GM19455 (cell line): ENCODE data around the gene KDM4B.
"Not testable (repeated sequence)": the region's sequence is repeated elsewhere in the genome, so short reads cannot be mapped to it uniquely, and the experiment has no call there.

Source experiments
- ATAC-seq: cut with Tn5 transposase; IDR thresholded peaks from one replicate; pipeline ENCODE4 v1.9.1; 2021; ENCODE audit not compliant: unreplicated experiment

Gene KDM4B

GRCh38 chr19:4967738-4968461, 1.0 kb upstream of the KDM4B start:
- ATAC-seq: no peak

- ATAC-seq: no peak
Measured at GRCh38 chr19:4969292-4969771, 419 bp downstream of the KDM4B start.

GRCh38 chr19:4969772-4970531, 1.0 kb downstream of the KDM4B start:
- ATAC-seq: no peak

- no peak for ATAC-seq
Measured at GRCh38 chr19:4970558-4971423, 1.9 kb downstream of the KDM4B start.

- no peak for ATAC-seq
Measured at GRCh38 chr19:4971424-4971793, 2.5 kb downstream of the KDM4B start.

- no peak for ATAC-seq
Measured at GRCh38 chr19:4971816-4972495, 3.0 kb downstream of the KDM4B start.

- no peak for ATAC-seq
Measured at GRCh38 chr19:4972509-4973230, 3.8 kb downstream of the KDM4B start.

- ATAC-seq: no peak
Measured at GRCh38 chr19:4974880-4975469, 6.1 kb downstream of the KDM4B start.

- ATAC-seq: not testable (repeated sequence)
Measured at GRCh38 chr19:4975601-4976000, 6.7 kb downstream of the KDM4B start.

- ATAC-seq: no peak
Measured at GRCh38 chr19:4976401-4977298, 7.7 kb downstream of the KDM4B start.

GRCh38 chr19:4977299-4978174, 8.6 kb downstream of the KDM4B start:
- no peak for ATAC-seq

- no peak for ATAC-seq
Measured at GRCh38 chr19:4979211-4979807, 10.4 kb downstream of the KDM4B start.

GRCh38 chr19:4980067-4980466, 11.2 kb downstream of the KDM4B start:
- ATAC-seq: no peak

GRCh38 chr19:4980838-4981680, 12.1 kb downstream of the KDM4B start:
- no peak for ATAC-seq

GRCh38 chr19:4981681-4981958, 12.7 kb downstream of the KDM4B start:
- no peak for ATAC-seq

GRCh38 chr19:4983346-4984105, 14.6 kb downstream of the KDM4B start:
- ATAC-seq: no peak
